ENCODE measurements around the gene PREPL.

DNA sequence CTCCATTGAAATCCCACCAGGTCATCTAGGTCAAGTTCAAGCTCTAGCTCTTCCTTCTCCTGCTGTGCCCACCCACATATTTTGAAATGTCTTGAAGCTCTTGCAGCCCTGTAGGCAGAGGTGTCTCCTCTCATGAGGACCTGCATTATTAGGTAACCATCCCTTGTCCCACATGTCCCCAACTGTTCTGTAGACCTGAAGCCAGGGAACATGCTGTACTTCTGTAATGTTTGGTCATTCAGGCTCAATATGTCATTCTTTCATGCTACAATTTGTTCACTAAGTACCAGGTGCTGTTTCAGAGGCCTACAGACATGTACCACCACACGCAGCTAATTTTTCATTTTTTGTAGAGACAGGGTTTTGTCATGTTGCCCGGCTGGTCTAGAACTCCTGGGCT, 63.9 kb downstream of the PREPL start:
- TF ChIP-seq, protein P1, sequence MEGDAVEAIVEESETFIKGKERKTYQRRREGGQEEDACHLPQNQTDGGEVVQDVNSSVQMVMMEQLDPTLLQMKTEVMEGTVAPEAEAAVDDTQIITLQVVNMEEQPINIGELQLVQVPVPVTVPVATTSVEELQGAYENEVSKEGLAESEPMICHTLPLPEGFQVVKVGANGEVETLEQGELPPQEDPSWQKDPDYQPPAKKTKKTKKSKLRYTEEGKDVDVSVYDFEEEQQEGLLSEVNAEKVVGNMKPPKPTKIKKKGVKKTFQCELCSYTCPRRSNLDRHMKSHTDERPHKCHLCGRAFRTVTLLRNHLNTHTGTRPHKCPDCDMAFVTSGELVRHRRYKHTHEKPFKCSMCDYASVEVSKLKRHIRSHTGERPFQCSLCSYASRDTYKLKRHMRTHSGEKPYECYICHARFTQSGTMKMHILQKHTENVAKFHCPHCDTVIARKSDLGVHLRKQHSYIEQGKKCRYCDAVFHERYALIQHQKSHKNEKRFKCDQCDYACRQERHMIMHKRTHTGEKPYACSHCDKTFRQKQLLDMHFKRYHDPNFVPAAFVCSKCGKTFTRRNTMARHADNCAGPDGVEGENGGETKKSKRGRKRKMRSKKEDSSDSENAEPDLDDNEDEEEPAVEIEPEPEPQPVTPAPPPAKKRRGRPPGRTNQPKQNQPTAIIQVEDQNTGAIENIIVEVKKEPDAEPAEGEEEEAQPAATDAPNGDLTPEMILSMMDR (IDR thresholded peaks at IDR 0.05) = no peak
- TF ChIP-seq POLR2A (IDR thresholded peaks at IDR 0.05) = no peak
